CD4-positive, alpha-beta T cell treated with Interleukin-2 at 100 ng/mL for 4 hours (primary cell): ENCODE data around the gene PIGO.
A peak's percentile ranks its signal among the peaks of the same experiment; 100 is the strongest.

Experiments
- DNase-seq: peaks from one replicate; pipeline ENCODE4 v3.0.0-alpha.2; 2020; ENCODE audit warnings: low spot score

PIGO gene

GRCh38 chr9:35070823-35071813 lies 25.3 kb downstream of the PIGO start:
- DNase-seq, result peak; percentile 55

- no peak for DNase-seq
These were observed 27.4 kb downstream of the PIGO start for GRCh38 chr9:35069020-35069419.

GRCh38 chr9:35067056-35067455 lies 29.3 kb downstream of the PIGO start:
- DNase-seq, result no peak

GRCh38 chr9:35060548-35061207 lies 35.7 kb downstream of the PIGO start:
- no peak for DNase-seq

- no peak for DNase-seq
These were observed 37.0 kb downstream of the PIGO start for GRCh38 chr9:35059438-35059837.

GRCh38 chr9:35057271-35057620 lies 39.1 kb downstream of the PIGO start:
- DNase-seq, result no peak

GRCh38 chr9:35056571-35057270 lies 39.7 kb downstream of the PIGO start:
- no peak for DNase-seq

- DNase-seq, result no peak
These were observed 41.3 kb downstream of the PIGO start for GRCh38 chr9:35054871-35055644.

GRCh38 chr9:35054185-35054835 lies 42.1 kb downstream of the PIGO start:
- no peak for DNase-seq

- DNase-seq, result peak; percentile 48
These were observed 45.1 kb downstream of the PIGO start for GRCh38 chr9:35051069-35051967.

GRCh38 chr9:35048511-35048910 lies 47.9 kb downstream of the PIGO start:
- no peak for DNase-seq

GRCh38 chr9:35044071-35044470 lies 52.3 kb downstream of the PIGO start:
- no peak for DNase-seq

- no peak for DNase-seq
These were observed 53.4 kb downstream of the PIGO start for GRCh38 chr9:35042891-35043545.

GRCh38 chr9:35042081-35042604 lies 54.2 kb downstream of the PIGO start:
- no peak for DNase-seq
